K562 (cell line): ENCODE data around the gene KRTAP2-2. TPM values are rescaled to one million over a fixed set of nuclear protein-coding genes. Genes with fewer than 3 reads are reported as not detected.

Experiments
- ATAC-seq: fragments of 200-7000 bp; cut with Tn5 transposase; 3 replicates; pipeline ENCODE4 v1.9.1; 2020; ENCODE audit warnings: moderate library complexity
- BruUV-seq: library from RNA; stranded (reverse); fragments of 400-500 nt; replicated peaks from 2 replicates; lab custom pipeline; 2021; lab: Mats Ljungman, UMichigan
- CTCF ChIA-PET: fragments of 300-600 bp; formaldehyde crosslinking; extraction: SDS; loops from one replicate; lab custom pipeline; 2021; ENCODE audit warnings: low intra/inter-chr PET ratio; lab: Yijun Ruan, JAX
- POLR2A ChIA-PET: fragments of 300-600, 350-650 bp; sonication (Branson Sonifier 250); formaldehyde crosslinking; extraction: SDS; loops from one replicate; lab custom pipeline; 2021; ENCODE audit warnings: antibody characterized with exemption, inconsistent platforms; lab: Yijun Ruan, JAX
- DNase-seq, 4 experiments: peaks; one replicate each; pipeline versions ENCODE4 v3.0.0 to v3.0.0-alpha.2; 2011 to 2018; ENCODE audit warnings: low spot score in 3 of 4, mixed read lengths in 3 of 4; ENCODE audit errors: extremely low read depth in 1 of 4
- FAIRE-seq: peaks from 2 replicates; lab custom pipeline; 2011; peaks lifted over from hg19 to GRCh38; lab: Jason Lieb, UNC
- H2AFZ ChIP-seq: 2 replicates; pipeline ENCODE4 v1.6.0; 2011; ENCODE audit warnings: low read depth, low read length, control low read depth, inconsistent platforms
- H3K27ac ChIP-seq: fragments of 200-600 bp; 3 replicates; pipeline ENCODE4 v1.8.0; 2011; ENCODE audit warnings: low read depth, mild to moderate bottlenecking, control low read depth, inconsistent platforms, low read length, moderate library complexity, mixed read lengths; ENCODE audit errors: extremely low read depth
- H3K27me3 ChIP-seq, 2 experiments: fragments of 300-600 bp in 1 of 2; 2 replicates in 1 of 2; 3 replicates in 1 of 2; pipeline versions ENCODE4 v1.6.0 to v1.8.0; 2011; ENCODE audit warnings: inconsistent platforms in 2 of 2, low read length in 2 of 2, mild to moderate bottlenecking in 1 of 2, mixed read lengths in 1 of 2, moderate library complexity in 1 of 2; ENCODE audit not compliant: control insufficient read depth in 2 of 2, insufficient read depth in 2 of 2
- H3K36me3 ChIP-seq: fragments of 300-600 bp; 3 replicates; pipeline ENCODE4 v1.8.0; 2011; ENCODE audit warnings: mild to moderate bottlenecking, low read length, inconsistent platforms; ENCODE audit not compliant: control insufficient read depth, insufficient read depth
- H3K4me1 ChIP-seq, 2 experiments: fragments of 200-600 bp in 1 of 2; replicated peaks in 1 of 2; 2 replicates in 1 of 2; 3 replicates in 1 of 2; pipeline versions ENCODE4 v1.5.1 to v1.8.0; 2011; ENCODE audit warnings: inconsistent platforms in 2 of 2, low read length in 2 of 2, mild to moderate bottlenecking in 1 of 2, mixed read lengths in 1 of 2, moderate library complexity in 1 of 2; ENCODE audit not compliant: control insufficient read depth in 2 of 2, insufficient read depth in 2 of 2
- H3K4me2 ChIP-seq: 2 replicates; pipeline ENCODE4 v1.6.1; 2011; ENCODE audit warnings: low read length, control low read depth, inconsistent platforms, mixed read lengths; ENCODE audit not compliant: insufficient read depth
- H3K4me3 ChIP-seq: fragments of 200-600 bp; sonication (generic), shearing (Covaris generic); 2 replicates; pipeline ENCODE4 v1.5.1; 2016; ENCODE audit warnings: control low read depth, inconsistent platforms
- H3K79me2 ChIP-seq: fragments of 200-600 bp; 3 replicates; pipeline ENCODE4 v1.8.0; 2011; ENCODE audit warnings: low read length, inconsistent platforms; ENCODE audit not compliant: control insufficient read depth, insufficient read depth
- H3K9ac ChIP-seq, 2 experiments: 2 replicates each; pipeline versions ENCODE4 v1.6.0 to v1.6.1; 2011; ENCODE audit warnings: low read depth in 2 of 2, low read length in 2 of 2, control low read depth in 1 of 2, inconsistent platforms in 1 of 2, mild to moderate bottlenecking in 1 of 2, mixed read lengths in 1 of 2; ENCODE audit not compliant: insufficient read depth in 1 of 2
- H3K9me1 ChIP-seq: one replicate; pipeline ENCODE4 v1.6.0; 2011; ENCODE audit warnings: inconsistent platforms, mild to moderate bottlenecking, low read length, moderate library complexity; ENCODE audit not compliant: control insufficient read depth, insufficient read depth
- H3K9me3 ChIP-seq: replicated peaks from 2 replicates; pipeline ENCODE4 v1.5.1; 2011; ENCODE audit warnings: low read depth, low read length, inconsistent platforms; ENCODE audit not compliant: control insufficient read depth, insufficient read depth
- H4K20me1 ChIP-seq: replicated peaks from 2 replicates; pipeline ENCODE4 v1.6.1; 2011; ENCODE audit warnings: low read length, inconsistent platforms, mixed read lengths; ENCODE audit not compliant: control insufficient read depth, insufficient read depth
- ATF6 ChIP-seq: sonication (generic); formaldehyde crosslinking; IDR thresholded peaks from 2 replicates; pipeline ENCODE4 v1.4.0; 2020; ENCODE audit warnings: mild to moderate bottlenecking, missing genetic modification reagents
- BRD4 ChIP-seq: fragments of 200-600 bp; sonication (generic); IDR thresholded peaks from 2 replicates; pipeline ENCODE4 v1.6.1; 2017; ENCODE audit warnings: inconsistent platforms
- CBFA2T3 ChIP-seq: fragments of 450-650 bp; IDR thresholded peaks from 2 replicates; pipeline ENCODE4 v1.6.1; 2017
- CEBPB ChIP-seq: fragments of 450-650 bp; IDR thresholded peaks from 2 replicates; pipeline ENCODE4 v1.6.1; 2016; ENCODE audit warnings: missing genetic modification characterization, missing compliant biosample characterization
- CTBP1 ChIP-seq: fragments of 450-650 bp; IDR thresholded peaks from 2 replicates; pipeline ENCODE4 v1.6.1; 2016; ENCODE audit warnings: borderline replicate concordance
- FOXK2 ChIP-seq, 2 experiments: fragments of 450-650 bp; IDR thresholded peaks in 1 of 2; conservative IDR thresholded peaks in 1 of 2; 2 replicates each; pipeline ENCODE4 v1.6.1; 2016; ENCODE audit warnings: low read depth in 2 of 2, mild to moderate bottlenecking in 1 of 2
- GATA2 ChIP-seq: sonication (generic); formaldehyde crosslinking; IDR thresholded peaks from 2 replicates; pipeline ENCODE4 v1.4.0; 2020; ENCODE audit warnings: mild to moderate bottlenecking, missing genetic modification reagents
- HDAC6 ChIP-seq: IDR thresholded peaks from 2 replicates; pipeline ENCODE4 v1.6.1; 2012; ENCODE audit warnings: low read depth, mild to moderate bottlenecking, control low read depth, inconsistent platforms, low read length, moderate library complexity
- JUNB ChIP-seq: fragments of 450-650 bp; formaldehyde crosslinking; conservative IDR thresholded peaks from 2 replicates; pipeline ENCODE4 v1.4.0; 2020; ENCODE audit warnings: mild to moderate bottlenecking
- NEUROD1 ChIP-seq: fragments of 150-350 bp; IDR thresholded peaks from 2 replicates; pipeline ENCODE4 v1.6.1; 2014; ENCODE audit warnings: borderline replicate concordance, low read length, low read depth; ENCODE audit not compliant: partially characterized antibody
- SMAD3 ChIP-seq: fragments of 450-650 bp; formaldehyde crosslinking; conservative IDR thresholded peaks from 2 replicates; pipeline ENCODE4 v1.4.0; 2020; ENCODE audit warnings: mild to moderate bottlenecking
- TEAD1 ChIP-seq, 2 experiments: fragments of 450-650 bp in 1 of 2; sonication (generic) in 1 of 2; formaldehyde crosslinking; IDR thresholded peaks; 2 replicates each; pipeline versions ENCODE4 v1.4.0 to v1.8.0; 2020 to 2022; ENCODE audit warnings: mild to moderate bottlenecking in 2 of 2, missing genetic modification reagents in 1 of 2
- ZNF212 ChIP-seq: fragments of 450-650 bp; formaldehyde crosslinking; IDR thresholded peaks from 2 replicates; pipeline ENCODE4 v1.4.0; 2020; ENCODE audit warnings: mild to moderate bottlenecking
- ZNF324 ChIP-seq: fragments of 250-450 bp; sonication (Bioruptor Pico); IDR thresholded peaks from 2 replicates; pipeline ENCODE4 v1.4.0; 2020; ENCODE audit warnings: mild to moderate bottlenecking
- ZNF551 ChIP-seq: fragments of 250-450 bp; sonication (Bioruptor Pico); IDR thresholded peaks from 2 replicates; pipeline ENCODE4 v1.5.0; 2021; ENCODE audit warnings: mild to moderate bottlenecking, moderate library complexity
- ZNF57 ChIP-seq: fragments of 450-650 bp; formaldehyde crosslinking; IDR thresholded peaks from 2 replicates; pipeline ENCODE4 v1.4.0; 2020; ENCODE audit warnings: mild to moderate bottlenecking, moderate library complexity
- WGBS: fragments of 100-300 bp; shearing (Covaris generic); methylation state at CpG from one replicate; pipeline ENCODE4 v1.1.6; 2016; ENCODE audit warnings: low coverage, mixed read lengths; ENCODE audit not compliant: insufficient coverage; ENCODE audit errors: missing lambda C conversion rate; 5-methylcytosine and 5-hydroxymethylcytosine counted together
- in situ Hi-C: fragments of 300-500 bp; cut with MboI; formaldehyde crosslinking; loops from 4 replicates; pipeline ENCODE4 v1.15.0; 2018; ENCODE audit warnings: inconsistent platforms, mixed read lengths
- intact Hi-C: fragments of 100-400 bp; cut with micrococcal nuclease; formaldehyde crosslinking; loops from 2 replicates; pipeline ENCODE4 v1.14.2; 2022
- polyA plus RNA-seq, 8 experiments: library from polyadenylated mRNA; depleted of rRNA in 4 of 8; stranded (reverse) in 5 of 8; unstranded in 3 of 8; fragments of >200 nt; fragmentation: Nextera tagmentation in 2 of 8; fragmentation: Illumina TruSeq in 1 of 8; extraction: Ambion mirVana in 2 of 8; extraction: Trizol in 1 of 8; gene quantifications; 2 replicates each; pipeline versions ENCODE4 v1.2.1 to v1.2.3, GENCODE V29; 2011 to 2014; ENCODE audit warnings: inconsistent platforms in 1 of 8, missing spikeins in 1 of 8
- total RNA-seq, 7 experiments: library from RNA; depleted of rRNA in 6 of 7; stranded (reverse); fragments of >200 nt in 6 of 7; fragmentation: Illumina TruSeq in 2 of 7; extraction: Trizol in 2 of 7; gene quantifications; 2 replicates each; pipeline versions ENCODE4 v1.2.1 to v1.2.3, GENCODE V29; 2011 to 2021; ENCODE audit warnings: low replicate concordance in 1 of 7

Gene KRTAP2-2
- total and polyA plus RNA-seq, 9 of the 15 experiments (the other 6 are each of a cell fraction or from before 2014, with no cell fraction given): not detected

- intact Hi-C loops: no loop called here
- no peaks in the 10 kb centered on the region for H3K4me1 ChIP-seq
- H3K27ac ChIP-seq: no peak overlapping the region
- H3K4me3 ChIP-seq: no peak overlapping the region
- no TSS peak for BruUV-seq
- no peaks in the 10 kb centered on the region for H3K36me3 ChIP-seq
- ATAC-seq (no peak), FAIRE-seq (no peak)
- TF ChIP-seq GATA2 (no peak), ZNF57 (CRISPR knock-in tag) (no peak), CBFA2T3 (no peak), ZNF212 (CRISPR knock-in tag) (no peak), ZNF324 (no peak), JUNB (CRISPR knock-in tag) (no peak), NEUROD1 (no peak), FOXK2 (conservative IDR thresholded peaks at IDR 0.05 in 1 of 2, IDR thresholded peaks at IDR 0.05 in 1 of 2; ENCODE audit: low read depth in 2 of 2) (no peak), ATF6 (CRISPR knock-in tag) (no peak), TEAD1 (CRISPR knock-in tag; IDR thresholded peaks at IDR 0.05) (no peak), SMAD3 (CRISPR knock-in tag) (no peak), ZNF551 (CRISPR knock-in tag) (no peak), CEBPB (tag) (no peak), CTBP1 (no peak), HDAC6 (no peak), BRD4 (no peak)
- TF ChIP-seq, all 486 proteins: peak for 0
- Histone ChIP-seq H4K20me1 (no peaks in the 10 kb centered on the region), H3K27me3 (peaks cover 0 to 7% of the 10 kb centered on the region in 2 experiments; a peak in 1 of 5 replicates), H3K9me3 (no peaks in the 10 kb centered on the region), H3K79me2 (no peaks in the 10 kb centered on the region), H3K4me2 (no peak overlapping the region), H2AFZ (no peak overlapping the region), H3K9ac (no peak overlapping the region), H3K9me1 (no peaks in the 10 kb centered on the region)
- CTCF ChIA-PET: no interaction called here
- no peak for DNase-seq
- POLR2A ChIA-PET: no interaction called here
- in situ Hi-C loops: no loop called here
- WGBS: 0% methylated on average over 5 of the region's 6 CpGs
Measured at GRCh38 chr17:41098481-41098880, 43.5 kb upstream of the KRTAP2-2 start.
